Measurements from ENCODE around the gene INPP5F.
"Not testable (repeated sequence)": the region's sequence is repeated elsewhere in the genome, so short reads cannot be mapped to it uniquely, and the experiment has no call there.

INPP5F gene

GRCh38 chr10:119780879-119781480 lies 55.1 kb downstream of the INPP5F start:
- DNase-seq: no peak

DNA sequence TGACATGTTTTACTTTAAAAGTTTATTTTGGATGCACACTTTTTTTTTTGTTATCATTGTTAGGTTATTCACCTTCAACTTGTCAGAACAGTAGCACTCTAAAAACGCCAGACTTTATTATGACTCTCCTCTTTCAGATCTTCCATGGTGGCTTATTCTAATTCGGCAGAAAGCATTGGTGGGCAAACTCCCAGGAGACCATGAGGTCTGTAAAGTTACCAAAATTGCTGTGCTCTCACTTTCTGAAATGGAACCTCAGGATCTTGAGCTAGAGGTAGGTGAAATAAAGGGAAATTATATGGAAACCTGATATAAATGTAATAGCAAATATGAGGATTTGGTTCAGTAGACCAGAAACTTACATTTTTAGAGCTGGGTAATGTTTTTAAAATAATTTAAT lies 55.6 kb downstream of the INPP5F start:
- no peak for DNase-seq

DNA sequence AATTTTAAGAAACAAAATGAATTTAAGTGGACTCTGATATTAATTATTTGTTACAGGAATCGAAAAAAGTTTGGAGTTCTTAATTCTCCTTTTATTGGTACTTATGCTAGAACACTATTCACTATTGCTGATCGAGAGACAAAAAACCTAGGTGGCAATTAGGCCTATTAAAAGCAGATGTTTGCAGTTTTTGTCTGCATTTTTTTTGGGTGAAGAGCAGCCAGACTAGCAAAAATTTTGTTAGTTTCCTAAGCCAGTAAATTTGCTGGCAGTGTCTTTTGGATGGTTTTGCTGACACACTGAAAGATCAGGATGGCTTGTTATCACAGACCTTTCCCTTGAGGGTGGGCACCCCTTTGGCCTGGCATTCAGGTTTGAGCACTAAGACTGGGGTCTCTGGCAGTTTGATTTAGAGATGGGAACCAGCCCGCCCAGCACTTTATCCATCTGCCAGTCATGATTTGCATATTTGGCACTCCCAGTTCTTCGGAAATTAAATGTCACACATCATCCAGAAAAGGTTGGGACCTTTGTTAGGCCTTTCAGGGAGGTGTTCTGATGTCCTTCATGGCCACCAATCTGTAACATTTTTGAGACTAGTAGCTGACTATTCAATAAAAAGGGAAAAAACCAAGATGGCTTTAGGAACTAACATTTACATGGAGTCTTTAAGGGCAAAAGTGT lies 57.3 kb downstream of the INPP5F start:
- peak in 1 of 4 experiments; percentile 34 for DNase-seq

DNA sequence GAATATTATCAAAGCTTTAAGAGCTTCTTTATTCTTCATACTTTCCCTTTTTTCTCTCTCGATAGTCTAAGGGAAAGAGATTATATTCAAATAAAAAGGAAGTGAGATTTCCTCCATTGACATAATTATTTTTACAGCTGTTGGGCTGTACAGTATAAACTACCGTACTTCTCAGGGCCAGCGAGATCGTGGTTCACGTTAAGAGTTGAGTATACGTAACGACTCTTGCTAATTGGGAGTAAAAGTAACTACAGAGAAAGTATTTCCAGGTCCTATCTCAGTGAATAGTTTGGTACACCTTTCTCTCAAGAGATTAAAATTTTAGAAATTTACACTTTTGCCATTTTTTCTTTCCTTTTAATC lies 57.8 kb downstream of the INPP5F start:
- peak; percentile 17 to 56 (median 26) for DNase-seq

- DNase-seq: peak; percentile 61 to 84 (median 78)
Measured at GRCh38 chr10:119784340-119785067, 58.7 kb downstream of the INPP5F start.

DNA sequence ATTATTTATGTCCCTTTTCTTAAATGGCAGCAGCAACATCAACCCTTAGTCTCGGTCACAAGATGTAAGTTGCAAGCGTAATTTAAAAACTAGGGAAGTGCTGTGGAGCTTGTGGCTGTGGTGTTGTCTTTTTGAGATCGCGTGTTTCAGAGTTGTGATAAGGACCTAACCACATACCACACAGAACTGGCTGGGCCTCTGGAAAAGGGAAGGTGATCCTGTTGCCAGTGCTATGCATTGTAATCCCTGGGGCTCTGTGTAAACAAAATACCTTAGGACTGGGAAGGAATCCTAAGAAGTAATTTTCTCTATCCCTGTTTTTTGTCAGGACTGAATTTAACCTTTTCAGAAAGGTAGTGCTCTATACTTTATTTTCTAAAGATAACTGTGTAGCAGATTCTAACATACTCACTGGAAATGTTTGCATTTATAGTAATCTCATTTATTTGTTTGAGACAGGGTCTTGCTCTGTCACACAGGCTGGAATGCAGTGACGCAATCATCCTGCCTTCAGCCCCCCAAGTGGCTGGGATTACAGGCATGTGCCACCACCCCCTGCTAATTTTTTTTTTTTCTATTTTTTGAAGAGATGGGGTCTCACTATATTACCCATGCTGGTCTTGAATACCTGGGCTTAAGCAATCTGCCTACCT lies 60.4 kb downstream of the INPP5F start:
- peak; percentile 77 to 94 (median 90) for DNase-seq

GRCh38 chr10:119795101-119795500 lies 69.3 kb downstream of the INPP5F start:
- not testable (repeated sequence) for DNase-seq

DNA sequence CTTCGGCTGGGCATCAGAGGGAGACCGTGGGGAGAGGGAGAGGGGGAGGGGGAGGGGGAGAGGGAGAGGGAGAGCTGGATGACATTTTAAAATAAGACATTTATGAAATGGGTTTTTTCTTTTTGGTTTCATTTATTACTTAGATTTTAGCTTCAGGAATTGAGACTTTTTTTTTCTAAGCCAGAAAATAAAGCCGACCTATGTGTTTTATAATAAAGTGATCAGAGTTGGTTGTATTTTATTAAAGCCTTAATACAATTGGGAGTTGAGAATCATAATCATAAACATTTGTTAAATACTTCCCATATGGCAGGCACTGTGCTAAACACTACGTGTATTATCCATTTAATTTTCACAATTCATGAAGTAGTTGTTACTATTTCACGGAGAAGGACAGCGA lies 70.2 kb downstream of the INPP5F start:
- no peak for DNase-seq

DNA sequence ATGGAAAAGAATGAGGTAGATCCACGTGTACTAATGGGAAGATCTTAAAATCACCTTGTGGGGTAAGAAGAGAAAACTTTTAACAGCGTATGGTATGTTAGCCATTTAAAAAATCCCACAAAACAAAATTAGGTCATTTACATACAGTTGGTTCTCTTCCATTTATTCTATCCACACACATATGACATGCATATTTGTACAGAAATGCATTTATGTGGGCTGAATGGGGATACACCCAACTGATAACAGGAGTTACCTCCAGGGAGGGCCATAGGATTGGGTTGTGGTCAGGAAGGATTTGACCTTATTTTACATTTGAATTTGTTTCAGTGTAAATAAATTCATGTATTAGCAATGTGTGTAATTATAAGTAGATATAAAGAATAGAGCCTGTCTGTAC lies 75.3 kb downstream of the INPP5F start:
- no peak for DNase-seq

- DNase-seq: no peak
Measured at GRCh38 chr10:119801998-119802538, 76.2 kb downstream of the INPP5F start.

- DNase-seq: no peak
Measured at GRCh38 chr10:119803264-119803663, 77.4 kb downstream of the INPP5F start.

- DNase-seq: no peak
Measured at GRCh38 chr10:119805702-119806230, 79.9 kb downstream of the INPP5F start.

- DNase-seq: no peak
Measured at GRCh38 chr10:119806334-119807130, 80.7 kb downstream of the INPP5F start.

DNA sequence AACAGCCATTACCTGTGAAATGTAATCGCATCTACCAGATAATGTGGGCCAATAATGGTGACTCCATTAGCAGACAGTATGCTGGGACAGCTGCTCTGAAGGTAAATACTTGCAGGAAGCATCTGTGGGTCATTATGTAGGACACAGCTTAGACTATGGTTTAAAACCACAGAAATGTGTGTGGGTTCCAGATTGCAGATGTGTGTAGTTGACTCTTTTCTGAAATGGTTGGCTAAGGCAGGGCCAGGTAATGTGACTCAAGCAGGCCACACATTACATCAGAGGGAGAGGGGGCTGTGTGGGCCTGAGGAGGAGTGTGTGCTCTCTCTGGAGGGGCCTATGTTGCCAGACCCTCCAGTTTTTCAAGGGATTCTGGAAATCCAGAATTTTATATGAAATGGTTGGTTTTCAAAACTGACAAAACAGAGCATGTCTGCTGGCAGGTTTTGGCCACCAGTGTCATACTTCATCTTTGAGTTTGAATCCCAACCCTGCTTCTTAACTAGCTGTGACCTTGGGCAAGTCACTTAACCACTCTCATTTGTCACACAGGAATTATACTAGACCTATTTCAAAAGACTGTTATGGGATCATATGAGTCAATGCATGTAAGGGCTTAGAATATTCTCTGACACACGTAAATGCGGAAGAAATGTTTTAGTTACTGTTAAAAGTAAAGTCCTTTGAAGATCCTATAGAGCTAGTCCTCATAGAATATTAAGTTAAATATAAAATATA lies 82.3 kb downstream of the INPP5F start:
- DNase-seq: no peak

DNA sequence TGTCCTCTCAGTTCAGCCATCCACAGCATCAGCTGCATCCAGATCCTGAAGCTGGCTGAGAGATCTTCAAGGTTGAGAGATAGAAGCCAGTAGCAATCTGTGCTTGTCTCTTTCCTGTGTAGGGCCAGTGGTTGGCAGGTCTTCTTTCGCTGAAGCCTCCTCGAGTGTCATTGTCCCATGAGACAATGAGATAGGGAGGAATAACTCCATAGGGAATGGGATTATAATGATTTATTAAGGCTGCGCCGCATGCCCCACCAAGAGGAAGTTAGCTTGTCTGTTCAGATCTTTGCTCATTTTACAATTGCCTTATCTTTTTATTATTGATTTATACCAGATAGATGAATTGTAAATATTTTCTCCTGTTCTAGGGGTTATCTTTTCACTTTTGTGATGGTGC lies 85.3 kb downstream of the INPP5F start:
- DNase-seq: no peak

- no peak for DNase-seq
Measured at GRCh38 chr10:119812684-119813083, 86.8 kb downstream of the INPP5F start.

- no peak for DNase-seq
Measured at GRCh38 chr10:119815671-119816070, 89.8 kb downstream of the INPP5F start.

DNA sequence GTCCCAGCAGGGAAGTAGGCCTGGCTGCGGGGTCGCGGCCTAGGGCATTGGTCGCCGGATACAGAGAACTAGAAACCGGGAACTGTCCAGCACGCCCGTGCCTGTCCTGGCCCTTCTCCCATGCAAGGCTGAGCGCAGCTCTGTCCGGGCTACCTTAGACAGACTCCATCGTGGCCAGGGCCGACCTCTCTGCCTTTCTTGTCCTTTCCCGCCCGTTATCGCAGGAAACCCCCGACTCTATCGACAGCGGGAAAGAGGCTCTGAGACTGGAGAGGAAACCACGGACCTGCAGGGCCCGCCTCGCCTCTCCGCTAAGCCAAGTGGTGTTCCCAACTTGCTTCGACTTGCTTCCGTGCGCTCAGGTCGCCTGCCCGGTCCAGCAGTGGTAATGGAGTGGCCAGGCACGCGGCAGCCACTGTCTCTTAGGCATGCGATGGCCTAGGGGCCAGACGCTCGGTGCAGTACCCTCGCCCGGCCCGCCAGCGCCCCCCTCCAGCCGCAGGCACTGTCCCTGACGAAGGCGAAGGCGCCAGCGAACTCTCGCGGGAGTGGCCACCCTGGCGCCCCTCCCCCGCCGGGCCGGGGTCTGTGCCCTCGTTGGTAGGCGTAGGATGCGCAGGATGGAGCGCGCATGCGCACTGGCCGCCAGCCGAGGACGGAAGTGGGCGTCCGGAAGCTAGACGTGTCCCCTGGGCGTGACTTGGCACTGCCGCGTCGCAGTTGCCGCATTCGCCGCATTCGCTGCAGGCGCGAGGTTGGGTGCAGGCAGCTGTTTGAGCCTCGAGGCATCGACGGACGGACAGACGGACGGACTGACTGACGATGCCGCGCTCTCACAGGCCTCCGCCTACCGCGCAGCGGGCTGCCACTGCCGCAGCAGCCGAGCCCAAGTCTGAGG lies 92.4 kb downstream of the INPP5F start:
- peak; percentile 5 to 20 (median 18) for DNase-seq

DNA sequence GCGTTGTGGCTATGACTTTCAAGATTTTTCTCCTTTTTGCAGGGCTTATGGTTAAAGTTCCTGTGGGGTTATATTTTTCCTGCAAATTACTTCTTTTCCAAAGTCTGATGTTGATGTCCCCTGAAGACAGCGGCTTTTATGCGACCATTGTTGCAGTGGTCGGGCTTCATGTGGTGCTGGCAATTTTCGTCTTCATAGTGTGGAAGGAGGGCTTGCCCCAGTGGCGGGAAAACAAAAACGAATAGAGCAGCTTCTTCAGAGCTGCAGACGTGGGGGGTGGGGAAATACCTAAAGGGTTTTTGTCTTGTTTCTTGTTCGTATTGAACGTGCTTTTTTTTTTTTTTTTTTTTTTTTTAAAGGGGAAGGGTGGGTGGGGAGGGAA lies 93.0 kb downstream of the INPP5F start:
- DNase-seq: no peak

DNA sequence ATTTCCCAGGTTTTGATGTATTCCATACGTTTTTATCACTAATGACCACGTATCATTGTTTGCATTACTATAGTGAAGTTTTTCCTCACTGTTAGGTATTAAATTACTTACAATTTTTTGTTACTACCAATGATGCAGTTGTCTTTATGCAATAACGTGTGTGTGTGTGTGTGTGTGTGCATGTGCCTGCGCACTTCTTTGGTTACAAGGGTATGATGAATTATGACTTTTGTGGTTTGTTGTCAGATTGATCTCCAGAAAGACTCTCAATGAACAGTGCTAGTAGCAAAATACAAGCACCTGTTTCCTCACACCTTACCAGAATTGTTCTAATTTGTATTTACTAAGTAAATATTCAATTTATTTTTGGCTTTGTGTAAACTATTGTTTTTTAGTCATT lies 95.3 kb downstream of the INPP5F start:
- DNase-seq: no peak
